ENCODE measurements around the gene PCSK2.
"Not testable (repeated sequence)": the region's sequence is repeated elsewhere in the genome, so short reads cannot be mapped to it uniquely, and the experiment has no call there.

Gene PCSK2, protein sequence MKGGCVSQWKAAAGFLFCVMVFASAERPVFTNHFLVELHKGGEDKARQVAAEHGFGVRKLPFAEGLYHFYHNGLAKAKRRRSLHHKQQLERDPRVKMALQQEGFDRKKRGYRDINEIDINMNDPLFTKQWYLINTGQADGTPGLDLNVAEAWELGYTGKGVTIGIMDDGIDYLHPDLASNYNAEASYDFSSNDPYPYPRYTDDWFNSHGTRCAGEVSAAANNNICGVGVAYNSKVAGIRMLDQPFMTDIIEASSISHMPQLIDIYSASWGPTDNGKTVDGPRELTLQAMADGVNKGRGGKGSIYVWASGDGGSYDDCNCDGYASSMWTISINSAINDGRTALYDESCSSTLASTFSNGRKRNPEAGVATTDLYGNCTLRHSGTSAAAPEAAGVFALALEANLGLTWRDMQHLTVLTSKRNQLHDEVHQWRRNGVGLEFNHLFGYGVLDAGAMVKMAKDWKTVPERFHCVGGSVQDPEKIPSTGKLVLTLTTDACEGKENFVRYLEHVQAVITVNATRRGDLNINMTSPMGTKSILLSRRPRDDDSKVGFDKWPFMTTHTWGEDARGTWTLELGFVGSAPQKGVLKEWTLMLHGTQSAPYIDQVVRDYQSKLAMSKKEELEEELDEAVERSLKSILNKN

DNA sequence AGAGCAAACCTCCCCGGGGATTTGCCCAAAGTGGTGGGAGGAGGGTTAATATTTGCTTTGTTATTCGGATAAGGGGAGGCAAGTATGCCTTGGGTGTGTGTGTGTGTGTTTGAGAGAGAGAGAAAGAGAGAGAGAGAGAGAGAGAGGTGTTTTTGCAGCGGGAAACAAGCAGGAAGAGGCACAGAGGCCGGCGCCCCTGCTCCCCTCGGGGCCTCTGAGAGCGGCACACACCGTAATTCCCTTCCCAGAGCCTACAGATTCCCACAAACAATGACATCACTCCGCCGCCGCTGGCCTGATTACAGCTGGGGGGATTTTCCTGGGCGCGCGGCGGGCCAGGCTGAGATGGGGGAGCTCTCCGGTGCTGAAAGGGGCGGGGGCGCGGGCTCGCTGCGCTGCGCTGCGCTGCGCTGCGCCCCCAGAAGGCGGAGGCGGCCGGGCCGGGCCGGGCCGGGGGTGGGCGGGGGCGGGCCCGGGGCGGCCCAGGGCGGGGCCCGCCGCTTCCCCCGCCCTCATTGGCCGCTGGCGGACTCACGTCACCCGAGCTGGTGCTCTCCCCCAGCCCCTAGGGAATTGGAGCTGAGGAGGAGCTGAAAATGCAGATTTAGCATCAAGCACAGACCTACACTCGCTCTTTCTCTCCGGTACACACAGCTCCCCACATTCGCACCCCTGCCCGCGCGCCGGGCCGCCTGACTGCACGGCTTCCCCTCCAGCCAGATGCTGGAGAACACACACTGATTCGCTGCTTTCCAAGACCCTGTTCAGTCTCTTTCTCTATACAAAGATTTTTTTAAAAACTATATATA lies at the start of gene PCSK2:
PCSK2 (plus strand) TSS at position 631 of the 809 bp plus-strand sequence. CDS start 266 bp downstream, outside the sequence.
- no peak for DNase-seq

- DNase-seq: no peak
Measured at GRCh38 chr20:17177341-17177740, 49.5 kb upstream of the PCSK2 start.

GRCh38 chr20:17179840-17180239 lies 47.0 kb upstream of the PCSK2 start:
- no peak for DNase-seq

DNA sequence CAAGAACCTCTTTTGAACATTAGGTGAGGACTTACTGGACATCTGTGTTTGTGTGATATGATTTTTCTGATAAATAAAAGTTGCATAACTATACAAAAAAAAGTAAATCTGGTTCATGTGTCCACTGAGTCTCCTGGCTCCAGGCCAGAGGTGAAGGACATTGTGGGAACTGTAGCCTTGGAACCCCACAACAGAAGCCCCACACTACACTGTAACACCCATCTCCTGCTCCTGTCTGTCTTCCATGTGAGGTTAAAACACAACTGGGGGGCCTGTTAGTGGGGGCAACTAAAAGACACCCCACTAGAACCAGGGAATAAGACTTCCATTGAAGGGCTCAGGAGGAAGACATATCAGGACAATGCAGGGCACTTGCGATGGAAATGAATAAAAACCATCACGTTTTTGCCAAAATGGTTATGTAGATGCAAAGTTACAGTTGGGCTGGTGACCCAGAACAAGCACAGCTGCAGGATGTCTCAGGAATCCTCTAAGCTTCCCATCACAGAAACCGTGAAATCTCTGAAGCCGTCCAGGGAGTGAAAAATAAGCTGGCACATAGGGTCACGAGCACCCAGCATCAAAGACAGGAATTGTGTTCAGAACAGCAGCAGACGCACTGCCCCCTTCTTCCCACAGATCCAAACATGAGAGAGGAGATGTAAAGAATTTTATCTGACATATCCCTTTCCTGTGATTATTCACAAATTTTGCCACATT lies 36.7 kb upstream of the PCSK2 start:
- DNase-seq: no peak

- no peak for DNase-seq
Measured at GRCh38 chr20:17197041-17197440, 29.8 kb upstream of the PCSK2 start.

DNA sequence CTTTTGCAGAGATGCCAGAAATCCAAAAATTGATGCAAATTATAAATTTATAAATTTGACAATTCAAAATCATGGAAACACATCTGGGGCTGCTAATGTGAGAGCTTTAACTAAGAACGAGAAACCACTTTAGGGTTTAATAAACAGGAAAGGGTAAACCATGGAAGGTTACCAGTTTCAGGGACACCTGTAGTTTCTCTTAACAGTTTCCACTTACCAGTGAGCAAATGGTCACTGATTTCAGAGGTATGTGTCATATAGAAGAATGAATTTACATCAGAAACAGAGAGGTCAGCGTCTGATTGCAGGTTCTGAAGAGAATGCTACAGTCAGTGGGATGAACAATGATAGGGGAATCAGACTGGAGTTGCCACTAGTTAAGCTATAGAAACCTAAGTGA lies 24.8 kb upstream of the PCSK2 start:
- no peak for DNase-seq

DNA sequence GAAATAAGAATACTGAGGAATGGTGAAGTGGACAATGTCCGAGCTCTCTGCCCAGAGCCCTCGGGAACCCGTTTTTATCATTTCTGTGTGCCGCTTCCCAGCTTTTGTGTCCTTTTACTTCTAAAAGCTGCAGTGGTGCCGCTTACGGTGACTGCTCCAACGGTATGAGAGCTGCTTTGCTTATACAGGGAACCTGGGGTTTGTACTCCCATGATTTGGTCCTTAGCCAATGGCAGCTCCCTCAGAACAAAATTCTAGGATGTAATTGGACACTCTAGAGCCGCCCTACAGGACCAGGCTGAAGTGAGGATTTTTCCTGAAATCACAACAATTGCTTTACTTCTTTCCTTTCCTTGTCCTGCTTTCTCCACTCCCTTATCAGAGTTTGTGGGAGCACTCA lies 24.2 kb upstream of the PCSK2 start:
- no peak for DNase-seq

GRCh38 chr20:17205084-17205813 lies 21.6 kb upstream of the PCSK2 start:
- no peak for DNase-seq

- no peak for DNase-seq
Measured at GRCh38 chr20:17210387-17210786, 16.5 kb upstream of the PCSK2 start.

DNA sequence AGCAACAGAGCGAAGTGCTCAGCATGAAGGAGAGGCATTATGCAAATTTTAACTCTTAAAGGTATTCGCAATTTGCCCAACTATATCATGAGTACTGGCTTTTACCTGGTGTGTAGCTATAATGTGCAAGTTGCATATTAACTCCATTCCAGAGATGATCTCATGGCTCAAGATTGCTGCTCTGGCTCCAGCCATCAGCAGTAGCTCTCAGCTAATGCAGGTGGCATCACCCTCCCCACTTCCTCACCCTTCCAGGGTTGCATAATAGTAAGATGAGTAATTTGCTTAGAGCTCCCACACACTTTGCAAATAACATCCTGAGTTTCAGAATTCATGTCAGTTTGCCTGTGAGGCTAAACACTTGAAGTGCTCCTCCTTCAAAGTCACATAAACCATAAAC lies 15.9 kb upstream of the PCSK2 start:
- no peak for DNase-seq

DNA sequence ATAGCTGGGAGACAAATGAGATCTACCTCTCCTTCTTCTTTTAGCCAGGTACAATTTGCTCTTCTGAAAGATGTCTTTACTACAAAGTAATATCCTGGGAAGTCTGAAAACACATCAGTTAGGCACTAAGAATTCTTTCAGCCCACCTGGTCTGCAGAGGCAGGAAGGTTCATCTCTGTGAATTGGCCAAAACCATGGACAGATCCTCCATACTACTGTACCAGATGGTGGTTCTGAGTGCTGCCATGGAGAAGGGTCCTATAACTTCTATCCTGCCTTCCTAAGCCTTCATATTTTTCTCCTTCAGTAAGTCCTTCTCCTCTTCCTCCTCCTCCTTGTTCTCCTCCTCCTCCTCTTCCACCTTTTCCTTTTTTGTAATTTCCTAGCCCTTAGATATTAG lies 11.7 kb upstream of the PCSK2 start:
- no peak for DNase-seq

- not testable (repeated sequence) for DNase-seq
Measured at GRCh38 chr20:17219856-17220255, 7.0 kb upstream of the PCSK2 start.

- DNase-seq: no peak
Measured at GRCh38 chr20:17223553-17223952, 3.3 kb upstream of the PCSK2 start.

GRCh38 chr20:17225851-17226409 lies 910 bp upstream of the PCSK2 start:
- DNase-seq: no peak

- no peak for DNase-seq
Measured at GRCh38 chr20:17227219-17227575, 357 bp downstream of the PCSK2 start.

DNA sequence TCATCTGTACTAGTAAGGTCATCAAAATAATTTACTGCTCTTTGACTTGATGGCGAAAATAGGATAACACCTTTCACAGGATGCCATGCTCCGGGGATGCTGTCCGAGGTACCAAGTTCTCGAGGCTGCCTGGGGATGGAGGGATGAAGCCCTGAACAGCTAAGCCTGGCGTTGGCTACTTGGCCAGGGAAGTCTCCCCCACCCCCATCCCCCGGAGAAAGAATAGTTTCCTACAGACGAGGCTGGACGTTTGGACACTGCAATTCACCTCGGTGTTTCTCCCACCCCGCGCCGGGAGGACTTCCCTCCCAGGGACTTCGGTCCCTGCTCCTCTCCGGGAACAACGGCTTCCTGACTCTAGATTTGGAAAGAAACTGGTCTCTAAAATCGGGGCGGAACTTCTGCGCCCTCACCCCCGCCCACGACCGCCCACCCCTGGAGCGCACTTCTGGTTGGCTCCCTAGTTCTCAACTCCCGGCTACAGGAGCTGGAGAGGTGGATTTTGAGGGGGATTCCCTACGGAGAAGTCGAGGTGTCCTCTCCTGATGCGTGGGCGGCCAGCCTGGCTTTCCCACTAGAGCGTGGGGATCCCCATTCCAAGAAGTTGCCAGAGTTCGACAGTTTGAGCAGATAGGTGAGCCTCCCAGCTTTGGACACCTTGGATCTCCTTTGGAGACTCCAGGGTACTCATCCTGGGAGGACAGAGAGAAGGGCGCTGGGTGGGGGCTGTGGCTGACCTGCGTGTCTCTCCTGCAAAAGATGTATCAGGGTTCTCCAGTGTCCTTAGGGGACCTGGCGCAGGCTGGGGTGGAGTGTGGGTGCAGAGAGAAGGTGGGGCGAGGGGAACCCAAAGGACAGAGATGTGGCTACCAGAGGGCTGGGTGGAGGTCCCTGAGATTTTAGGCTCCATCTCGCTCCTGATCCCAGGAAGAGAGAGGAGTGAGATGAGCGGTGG lies 1.1 kb downstream of the PCSK2 start:
- DNase-seq: no peak

- DNase-seq: no peak
Measured at GRCh38 chr20:17228624-17229061, 1.8 kb downstream of the PCSK2 start.

DNA sequence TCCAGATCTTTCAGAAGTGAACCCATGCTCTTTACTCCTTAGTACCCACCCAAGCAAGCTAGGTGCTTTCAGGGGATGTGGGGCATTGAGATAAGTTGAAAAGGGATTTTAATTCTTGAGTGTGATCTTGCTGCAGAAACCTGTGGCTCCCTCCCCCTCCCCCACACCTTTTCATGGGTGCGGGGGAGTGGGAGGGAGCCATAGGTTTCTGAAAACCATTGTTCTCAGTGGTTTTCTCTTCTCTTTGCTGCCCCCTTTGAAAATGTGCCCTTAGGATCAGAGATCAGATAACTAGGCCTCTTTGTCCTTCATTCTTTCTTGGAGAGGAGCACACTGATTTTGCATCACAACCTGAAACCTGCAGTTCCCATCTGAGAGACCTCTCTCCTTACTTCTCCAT lies 2.4 kb downstream of the PCSK2 start:
- DNase-seq: no peak

GRCh38 chr20:17233626-17234025 lies 6.8 kb downstream of the PCSK2 start:
- DNase-seq: no peak

DNA sequence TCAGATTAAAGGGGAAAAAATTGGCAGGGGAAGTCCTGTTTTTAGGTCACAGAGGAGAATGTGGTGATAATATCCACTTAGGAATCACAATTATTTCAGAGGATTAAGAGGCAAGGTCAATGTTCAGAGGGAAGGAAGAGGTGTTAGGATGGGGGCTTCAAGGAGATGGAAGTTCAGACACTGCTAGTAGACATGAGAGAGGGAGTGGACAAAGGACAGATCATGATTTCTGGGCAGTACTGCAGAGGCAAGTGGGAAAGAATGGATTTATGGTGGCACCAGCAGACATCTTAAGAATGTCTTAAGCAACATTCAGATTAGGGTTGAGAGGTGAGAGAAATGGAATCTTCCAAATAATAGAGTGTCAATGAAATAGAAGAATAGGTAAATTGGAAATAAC lies 9.9 kb downstream of the PCSK2 start:
- no peak for DNase-seq

DNA sequence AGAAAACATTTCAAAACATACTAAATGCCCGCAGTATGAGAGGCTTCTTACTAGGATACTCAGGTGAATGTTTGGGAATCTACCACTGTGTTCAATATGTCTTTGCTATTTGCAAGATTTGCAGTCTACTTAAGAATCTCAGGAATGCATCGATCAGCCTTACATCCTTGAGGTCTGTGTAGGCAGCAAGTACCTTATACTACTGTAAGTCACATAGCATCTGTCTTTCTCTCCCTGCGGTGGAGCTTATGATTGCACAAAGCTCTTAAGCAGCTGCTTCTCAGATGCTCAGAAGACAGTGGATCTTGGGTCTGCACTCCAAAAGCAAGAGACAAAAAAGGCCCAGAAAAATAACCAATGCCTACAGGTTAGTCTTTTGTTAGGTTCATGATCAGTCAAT lies 21.4 kb downstream of the PCSK2 start:
- no peak for DNase-seq
